SHP77 treated with DMSO at 0.1 percent for 48 hours (cell line): ENCODE data around the gene SH3RF2.
"Not testable (repeated sequence)": the region's sequence is repeated elsewhere in the genome, so short reads cannot be mapped to it uniquely, and the experiment has no call there.

Source experiments
- DNase-seq: peaks from one replicate; lab custom pipeline; 2025; lab: John Stamatoyannopoulos, UW

The SH3RF2 gene, protein sequence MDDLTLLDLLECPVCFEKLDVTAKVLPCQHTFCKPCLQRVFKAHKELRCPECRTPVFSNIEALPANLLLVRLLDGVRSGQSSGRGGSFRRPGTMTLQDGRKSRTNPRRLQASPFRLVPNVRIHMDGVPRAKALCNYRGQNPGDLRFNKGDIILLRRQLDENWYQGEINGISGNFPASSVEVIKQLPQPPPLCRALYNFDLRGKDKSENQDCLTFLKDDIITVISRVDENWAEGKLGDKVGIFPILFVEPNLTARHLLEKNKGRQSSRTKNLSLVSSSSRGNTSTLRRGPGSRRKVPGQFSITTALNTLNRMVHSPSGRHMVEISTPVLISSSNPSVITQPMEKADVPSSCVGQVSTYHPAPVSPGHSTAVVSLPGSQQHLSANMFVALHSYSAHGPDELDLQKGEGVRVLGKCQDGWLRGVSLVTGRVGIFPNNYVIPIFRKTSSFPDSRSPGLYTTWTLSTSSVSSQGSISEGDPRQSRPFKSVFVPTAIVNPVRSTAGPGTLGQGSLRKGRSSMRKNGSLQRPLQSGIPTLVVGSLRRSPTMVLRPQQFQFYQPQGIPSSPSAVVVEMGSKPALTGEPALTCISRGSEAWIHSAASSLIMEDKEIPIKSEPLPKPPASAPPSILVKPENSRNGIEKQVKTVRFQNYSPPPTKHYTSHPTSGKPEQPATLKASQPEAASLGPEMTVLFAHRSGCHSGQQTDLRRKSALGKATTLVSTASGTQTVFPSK

DNA sequence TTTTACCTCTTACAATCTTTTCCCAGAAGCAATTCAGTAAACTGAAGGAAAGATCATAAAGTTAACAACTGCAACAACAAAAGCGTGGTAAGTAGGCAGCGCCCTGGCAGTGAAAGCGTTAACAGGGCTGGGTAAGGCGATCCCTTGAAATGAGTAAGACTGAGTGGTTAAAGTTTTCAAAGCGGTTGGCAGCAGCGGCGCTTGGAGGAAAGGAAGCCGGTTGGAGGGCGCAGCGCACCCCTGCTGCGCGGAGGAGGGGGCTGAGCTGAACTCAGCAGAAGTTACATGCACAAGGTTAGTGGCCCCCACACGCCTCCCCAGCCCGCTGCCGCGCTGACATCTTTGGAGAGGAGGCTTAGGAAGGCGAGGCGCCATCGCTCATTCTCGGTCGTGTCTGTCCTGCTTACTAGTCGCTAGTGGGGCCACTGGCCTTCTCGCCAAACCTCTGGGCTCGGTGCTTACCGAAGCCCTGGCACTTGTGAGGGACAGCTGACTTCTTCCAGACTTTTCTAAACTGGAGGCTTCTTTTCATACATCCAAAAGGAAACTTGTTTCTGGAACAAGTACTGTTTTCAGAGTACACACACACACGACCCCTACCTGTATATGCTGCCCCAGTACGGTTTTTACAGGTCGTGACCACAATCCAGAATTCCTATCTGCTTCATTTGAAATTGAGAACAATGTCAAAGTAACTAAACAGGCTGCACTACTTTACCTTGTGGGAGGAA is at the start of gene SH3RF2:
SH3RF2 (plus strand) TSS at position 178 of the 731 bp plus-strand sequence. CDS start 1,351 bp downstream, outside the sequence.
- no peak for DNase-seq

DNA sequence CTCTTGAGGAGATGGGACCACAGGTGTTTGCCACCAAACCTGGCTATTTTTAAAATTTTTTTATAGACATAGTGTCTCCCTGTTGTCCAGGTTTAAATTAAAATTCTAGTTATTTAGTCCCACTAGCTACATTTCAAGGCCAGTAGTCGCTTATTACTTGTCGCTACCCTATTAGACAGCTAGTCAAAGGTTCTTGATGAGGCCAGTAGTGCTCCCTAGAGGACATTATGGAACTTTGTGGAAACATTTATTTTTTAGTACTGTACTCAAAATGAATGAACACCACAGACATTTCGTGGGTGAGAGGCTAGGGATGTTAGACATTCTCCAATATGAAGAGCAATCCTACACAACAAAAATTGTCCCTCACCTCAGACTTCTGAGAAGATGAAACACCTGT is 49.2 kb upstream of the SH3RF2 start:
- no peak for DNase-seq

DNA sequence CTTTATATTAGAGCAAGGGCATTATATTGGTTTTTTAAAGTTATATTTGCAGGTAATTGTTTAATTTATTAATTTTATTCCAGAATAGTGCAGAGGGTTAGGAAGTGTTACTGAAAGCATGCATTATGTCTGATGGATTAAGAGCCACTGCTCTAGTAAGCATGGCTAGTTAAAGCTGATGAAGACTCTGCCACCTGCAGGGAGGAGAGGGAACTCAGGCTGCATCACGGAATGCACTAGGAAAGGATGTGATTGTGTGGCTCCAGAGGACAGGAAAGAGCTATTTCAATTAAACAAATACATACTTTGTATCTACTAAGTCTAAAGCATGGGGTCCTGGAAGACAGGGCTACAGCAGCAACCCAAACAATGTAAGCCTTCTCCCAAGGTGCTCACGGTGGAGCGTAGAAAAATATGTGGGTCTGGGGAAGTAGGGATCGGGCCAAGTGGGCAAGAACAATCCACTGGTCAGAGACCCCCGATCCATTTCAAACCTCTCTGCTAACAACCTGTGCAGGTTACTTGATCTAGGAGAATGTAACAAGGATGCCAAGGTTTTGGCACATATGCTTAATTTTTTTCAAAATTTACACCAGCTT is 48.3 kb upstream of the SH3RF2 start:
- peak; percentile 5 for DNase-seq

DNA sequence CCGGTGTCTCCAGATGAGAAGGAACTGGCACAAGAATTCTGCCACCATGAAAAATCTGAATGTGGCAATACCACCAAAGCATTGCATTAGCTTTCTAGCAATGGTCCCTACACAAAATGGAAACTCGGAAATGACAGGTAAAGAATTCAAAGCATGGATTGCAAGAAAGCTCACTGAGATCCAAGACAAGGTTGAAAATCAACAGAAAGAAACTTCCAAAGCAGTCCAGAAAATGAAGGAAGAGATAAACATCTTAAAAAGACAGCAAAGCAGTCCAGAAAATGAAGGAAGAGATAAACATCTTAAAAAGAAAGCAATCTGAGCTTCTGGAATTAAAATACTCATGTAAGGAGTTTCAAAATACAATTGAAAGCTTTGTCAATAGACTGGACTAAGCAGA is 46.8 kb upstream of the SH3RF2 start:
- DNase-seq, result no peak

DNA sequence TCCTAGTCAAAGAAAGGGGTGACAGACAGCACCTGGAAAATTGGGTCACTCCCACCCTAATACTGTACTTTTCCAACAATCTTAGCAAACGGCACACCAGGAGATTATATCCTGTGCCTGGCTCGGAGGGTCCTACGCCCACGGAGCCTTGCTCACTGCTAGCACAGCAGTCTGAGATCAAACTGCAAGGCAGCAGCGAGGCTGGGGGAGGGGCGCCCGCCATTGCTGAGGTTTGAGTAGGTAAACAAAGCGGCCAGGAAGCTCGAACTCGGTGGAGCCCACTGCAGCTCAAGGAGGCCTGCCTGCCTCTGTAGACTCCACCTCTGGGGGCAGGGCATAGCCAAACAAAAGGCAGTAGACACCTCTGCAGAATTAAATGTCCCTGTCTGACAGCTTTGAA is 45.0 kb upstream of the SH3RF2 start:
- not testable (repeated sequence) for DNase-seq

DNA sequence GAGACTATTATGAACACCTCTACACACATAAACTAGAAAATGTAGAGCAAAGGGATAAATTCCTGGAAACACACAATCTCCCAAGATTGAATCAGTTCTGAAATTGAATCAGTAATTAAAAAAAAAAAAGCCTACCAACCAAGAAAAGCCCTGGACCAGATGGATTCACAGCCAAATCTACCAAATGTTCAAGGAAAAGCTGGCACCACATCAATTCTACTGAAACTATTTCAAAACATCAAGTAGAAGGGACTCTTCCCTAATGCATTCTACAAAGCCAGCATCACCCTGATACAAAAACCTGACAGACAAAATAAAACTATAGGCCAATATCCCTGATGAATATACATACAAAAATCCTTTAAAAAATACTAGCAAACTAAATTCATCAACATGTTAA is 38.2 kb upstream of the SH3RF2 start:
- DNase-seq, result no peak

DNA sequence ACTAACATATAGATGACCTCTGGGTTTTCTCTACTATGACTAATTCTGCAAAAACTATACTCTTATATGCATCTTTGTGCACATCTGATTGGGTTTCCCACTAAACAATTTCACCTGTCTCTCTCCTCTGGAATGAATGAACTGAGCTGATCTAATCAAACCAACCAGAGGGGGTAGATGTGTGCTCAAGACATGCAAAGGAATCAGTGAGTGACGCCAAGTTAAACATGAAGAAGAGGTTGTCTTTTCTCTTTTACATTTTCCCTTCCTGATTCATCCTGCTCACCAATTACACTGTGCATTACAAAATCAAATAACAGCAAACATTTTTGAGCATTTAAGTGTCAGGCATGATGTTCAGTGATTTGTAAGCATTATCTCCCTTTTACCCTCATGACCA is 34.0 kb upstream of the SH3RF2 start:
- no peak for DNase-seq

DNA sequence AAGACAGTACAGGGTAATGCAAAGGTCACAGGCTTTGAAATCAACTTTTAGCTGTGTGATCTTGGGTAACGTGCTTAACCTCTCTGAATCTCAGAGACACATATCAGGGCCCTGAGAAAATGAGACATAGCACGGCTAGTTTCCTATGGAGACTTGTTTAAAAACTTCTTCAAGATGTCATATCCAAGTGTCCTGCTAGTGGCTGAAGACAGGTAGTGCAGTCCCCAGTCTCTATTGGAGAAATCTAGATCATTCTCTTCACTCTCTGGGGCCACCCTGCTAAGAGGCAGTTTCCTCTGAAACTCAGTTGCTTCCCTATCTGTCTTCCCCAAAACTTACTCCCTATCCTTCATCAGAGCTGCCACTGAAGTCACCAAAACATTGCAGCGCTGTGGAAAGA is 33.3 kb upstream of the SH3RF2 start:
- no peak for DNase-seq

DNA sequence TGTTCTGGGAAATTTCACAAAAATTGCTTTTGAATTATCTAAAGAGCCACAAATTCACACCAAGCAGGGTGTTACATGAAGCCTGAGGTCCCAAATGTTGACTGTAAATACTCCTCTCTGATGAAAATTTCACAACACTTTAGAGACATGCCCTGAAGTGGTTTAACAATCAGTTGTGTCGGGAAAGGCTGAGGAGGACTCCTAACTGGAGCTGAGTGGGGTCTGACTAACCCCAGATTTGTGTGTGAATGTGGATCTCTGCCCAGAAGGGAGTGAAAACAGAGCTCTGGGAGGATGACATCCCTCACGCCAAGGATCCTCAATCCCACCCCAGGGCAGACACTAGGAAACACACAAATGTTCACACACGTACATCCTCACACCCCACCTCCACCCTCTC is 32.5 kb upstream of the SH3RF2 start:
- DNase-seq, result no peak

DNA sequence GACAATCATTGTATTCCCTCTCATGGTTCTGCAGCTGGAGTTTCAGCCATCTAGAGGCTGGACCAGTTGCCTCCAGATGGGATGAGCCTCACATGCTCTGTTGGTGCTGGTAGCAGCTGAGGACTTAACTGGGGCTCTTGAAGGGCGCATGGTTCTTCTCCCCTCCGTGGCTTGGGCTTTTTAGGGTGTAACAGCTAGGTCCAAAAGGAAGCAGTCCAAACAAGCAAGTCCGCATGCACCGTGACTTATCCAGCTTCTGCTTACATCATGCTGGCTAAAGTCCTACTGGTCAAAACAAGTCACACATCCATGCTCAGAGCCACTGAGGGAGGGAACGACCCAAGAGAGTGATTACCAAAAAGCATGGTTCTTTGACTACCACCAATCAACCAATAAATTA is 31.6 kb upstream of the SH3RF2 start:
- no peak for DNase-seq

DNA sequence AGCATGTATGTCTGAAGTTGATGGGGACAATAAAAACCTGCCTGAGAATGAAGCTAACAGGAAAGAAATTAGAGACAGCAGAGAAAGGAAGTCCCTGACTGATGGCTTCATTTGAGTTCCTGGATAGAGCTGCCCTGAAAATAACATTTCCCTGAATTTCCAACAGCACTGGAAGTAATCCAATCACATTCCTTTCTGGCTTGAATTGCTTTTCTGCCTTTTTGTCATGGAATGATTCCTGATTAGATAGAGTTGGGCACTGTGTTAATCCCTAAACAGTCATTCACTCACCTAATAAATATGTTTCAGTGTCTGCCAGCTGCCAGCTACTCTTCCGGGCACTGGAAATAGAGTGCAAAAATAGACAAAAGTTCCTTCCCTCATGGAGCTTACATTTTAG is 30.0 kb upstream of the SH3RF2 start:
- DNase-seq, result no peak

DNA sequence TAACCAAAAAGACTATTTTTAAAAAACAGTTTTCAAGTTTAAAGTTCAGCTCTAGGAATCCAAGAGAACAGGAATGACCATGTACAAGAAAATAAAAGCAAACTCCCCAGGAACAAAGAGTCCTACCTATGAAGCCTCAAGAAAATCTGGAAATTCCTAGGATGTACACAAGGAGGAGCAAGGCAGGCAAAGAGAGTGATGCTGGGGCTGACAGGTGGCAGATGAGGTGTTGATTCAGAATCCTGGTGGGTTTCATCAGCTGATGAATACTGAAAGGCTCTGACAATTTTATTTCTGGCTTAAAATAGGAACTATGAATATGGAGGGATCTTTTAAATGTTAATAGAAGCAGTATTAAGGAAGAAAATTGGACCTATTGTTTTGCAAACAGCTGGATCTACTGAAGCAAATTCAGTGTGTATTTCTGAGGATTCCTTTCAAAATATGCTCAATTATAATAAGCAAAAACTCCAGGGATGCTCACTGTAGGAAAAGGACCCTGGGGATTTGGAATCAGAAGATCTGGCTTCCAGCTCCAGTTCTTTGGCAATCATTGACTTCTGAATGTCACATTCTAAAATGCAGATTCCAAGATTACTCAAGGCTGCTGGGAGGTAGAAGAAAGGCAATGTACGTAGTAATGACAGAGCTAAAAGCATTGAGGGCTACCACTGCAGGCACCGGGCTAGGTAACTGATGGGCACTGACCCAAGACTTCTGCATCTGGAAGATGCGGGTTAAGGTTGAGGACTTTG is 28.0 kb upstream of the SH3RF2 start:
- DNase-seq, result no peak

DNA sequence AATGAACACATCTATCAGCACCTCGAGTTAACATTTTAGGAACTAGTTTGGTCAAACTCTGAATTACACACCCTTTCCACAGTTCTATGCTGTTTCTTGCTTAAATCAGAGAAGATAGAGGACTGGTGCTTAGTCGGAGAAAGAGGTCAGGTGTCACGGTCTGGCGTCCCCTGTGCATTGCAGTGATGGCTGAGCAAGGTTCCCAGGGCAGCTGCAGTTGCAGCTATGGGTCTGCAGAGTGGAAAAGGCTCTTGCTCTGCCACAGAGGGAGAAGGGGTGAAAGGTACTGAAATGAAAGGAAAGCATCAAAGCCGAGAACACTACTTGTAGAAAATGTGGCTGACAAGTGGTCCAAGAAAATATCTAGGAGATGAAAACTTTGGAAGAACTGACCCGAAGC is 25.2 kb upstream of the SH3RF2 start:
- no peak for DNase-seq

DNA sequence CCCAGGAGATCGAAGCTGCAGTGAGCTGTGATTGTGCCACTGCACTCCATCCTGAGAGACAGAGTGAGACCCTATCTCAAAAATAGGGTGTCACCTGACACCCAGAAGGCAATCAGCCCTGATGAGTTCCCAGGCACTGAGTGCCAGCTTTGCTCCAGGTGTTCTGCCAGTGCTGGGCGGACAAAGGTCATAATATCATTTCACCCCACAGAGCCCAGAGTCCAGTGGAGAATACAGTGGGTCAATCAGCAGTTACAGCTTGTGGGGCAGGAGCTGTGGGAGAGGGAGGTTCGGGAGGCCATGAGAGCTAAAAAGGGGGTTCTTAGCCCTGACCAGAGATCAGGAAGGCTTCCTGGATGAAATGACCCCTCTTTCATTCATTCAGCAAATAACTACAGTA is 24.4 kb upstream of the SH3RF2 start:
- DNase-seq, result no peak

DNA sequence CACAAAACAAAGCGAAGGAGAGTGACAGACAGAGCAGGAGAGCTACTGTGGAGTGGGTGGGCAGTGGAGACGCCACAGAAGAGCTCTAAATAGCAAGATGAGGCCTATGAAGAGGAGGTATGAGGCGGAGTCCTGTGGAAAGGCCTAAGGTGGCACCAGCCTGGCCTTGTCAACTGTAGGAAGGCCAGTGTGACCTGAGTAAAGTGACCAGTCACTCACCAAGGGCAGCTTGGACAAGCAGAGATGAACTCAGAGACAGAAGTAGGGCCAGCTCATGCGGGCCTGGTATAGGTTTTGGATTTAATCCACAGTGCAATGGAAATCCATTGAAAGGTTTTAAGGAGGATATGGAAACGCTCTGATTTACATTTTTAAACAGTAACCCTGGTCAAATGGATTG is 23.8 kb upstream of the SH3RF2 start:
- no peak for DNase-seq

DNA sequence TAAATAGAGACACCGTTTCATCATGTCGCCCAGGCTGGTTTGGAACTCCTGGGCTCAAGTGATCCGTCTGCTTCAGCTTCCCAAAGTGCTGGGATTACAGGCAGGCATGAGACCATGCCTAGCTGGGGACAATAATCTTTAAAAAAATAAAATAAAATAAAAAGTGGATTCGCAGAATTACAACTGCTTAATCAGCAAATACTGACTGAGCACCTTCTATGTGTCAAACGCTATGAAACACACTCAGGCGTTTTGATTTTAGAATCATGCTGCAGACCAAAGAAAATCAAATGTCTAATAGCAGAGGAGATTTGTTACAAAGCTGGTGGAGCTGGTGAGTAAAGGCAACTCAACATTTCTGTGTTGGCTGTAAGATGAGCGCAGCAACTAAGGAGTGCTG is 22.7 kb upstream of the SH3RF2 start:
- DNase-seq, result no peak

DNA sequence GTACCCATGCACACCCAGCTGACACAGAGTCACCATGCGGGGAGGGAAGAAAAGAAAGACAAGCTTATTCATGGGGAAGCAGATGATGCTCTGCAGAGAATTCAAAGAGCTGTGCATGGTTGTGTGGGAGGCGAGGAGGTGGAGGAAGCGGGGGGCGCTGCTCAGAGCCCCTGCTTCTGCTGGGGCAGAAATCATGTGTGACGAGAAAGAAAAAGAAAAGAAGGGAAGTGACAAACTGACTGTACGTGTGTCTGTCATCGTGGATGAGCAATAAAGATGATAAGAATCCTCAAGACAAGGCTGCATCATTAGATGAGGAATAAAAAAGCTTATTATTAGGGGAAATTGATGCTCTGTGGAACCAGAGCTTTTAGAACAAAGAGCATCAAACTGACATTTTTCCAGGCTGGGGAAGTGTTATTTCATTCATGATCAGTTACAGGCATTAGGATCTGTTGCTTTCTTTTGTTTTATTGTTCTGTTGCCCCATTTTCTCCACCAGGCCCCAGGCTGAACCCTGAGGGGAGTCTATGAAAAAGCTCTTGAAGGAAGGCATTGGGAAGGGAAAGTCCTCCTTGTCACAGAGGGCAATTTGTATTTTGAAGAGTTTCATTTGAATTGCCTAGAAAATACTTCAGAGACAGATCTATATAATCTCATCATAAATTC is 20.3 kb upstream of the SH3RF2 start:
- DNase-seq, result no peak

DNA sequence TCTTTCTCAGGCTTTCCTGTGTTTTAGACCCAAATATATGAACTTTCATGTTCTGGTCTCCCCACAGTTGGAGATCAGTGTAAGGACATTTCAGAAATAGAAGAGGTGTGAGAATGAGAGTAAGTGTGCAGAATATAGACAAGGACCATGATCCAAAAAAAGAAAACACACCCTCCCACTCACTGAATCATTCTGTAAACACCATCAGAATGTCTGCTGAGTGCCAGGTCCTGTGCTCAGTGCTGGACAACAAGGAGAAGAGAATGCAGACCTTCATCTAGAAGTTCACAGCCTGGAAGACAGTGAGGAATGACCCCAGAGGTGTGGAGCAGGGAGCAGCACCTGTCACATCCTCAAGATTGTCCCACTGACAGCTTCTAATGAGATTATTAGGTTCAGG is 19.1 kb upstream of the SH3RF2 start:
- no peak for DNase-seq

DNA sequence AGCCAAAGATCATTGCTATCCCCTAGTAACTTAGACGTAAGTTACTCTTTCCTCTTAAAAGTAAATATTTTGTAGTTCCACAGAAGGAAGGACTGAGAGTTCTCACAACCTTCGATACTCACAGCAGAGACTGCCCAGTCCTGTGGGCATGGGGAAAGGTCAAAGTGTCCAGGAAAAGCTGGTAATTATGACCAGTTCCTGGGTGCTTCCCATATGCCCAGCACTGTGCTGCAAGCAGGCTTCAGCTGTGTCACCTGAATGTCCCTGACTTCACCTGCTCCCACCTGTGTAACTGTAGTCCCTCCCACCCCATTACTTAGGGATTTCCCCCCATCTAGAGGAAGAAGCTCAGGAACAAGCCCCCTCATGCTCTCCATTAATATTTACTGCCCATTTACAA is 18.0 kb upstream of the SH3RF2 start:
- no peak for DNase-seq

DNA sequence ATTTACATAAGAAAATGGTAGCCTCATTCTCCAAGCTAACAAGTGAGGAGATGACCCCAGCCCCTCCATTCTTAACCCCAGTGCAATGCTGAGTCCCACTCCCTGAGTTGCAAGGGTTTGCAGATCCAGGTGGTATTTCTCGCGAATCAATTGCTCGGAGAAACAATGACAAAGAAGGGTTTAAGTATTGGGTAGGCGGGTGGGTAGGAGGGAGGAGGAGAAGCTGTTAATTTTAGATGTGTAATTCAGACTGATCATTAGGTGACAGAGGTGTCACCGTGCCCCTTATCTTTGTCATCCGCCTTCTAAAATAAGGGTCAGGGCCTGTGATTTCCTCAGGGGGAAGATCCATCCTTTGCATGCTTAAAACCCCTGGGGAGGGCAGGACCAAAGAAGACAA is 17.0 kb upstream of the SH3RF2 start:
- DNase-seq, result no peak

DNA sequence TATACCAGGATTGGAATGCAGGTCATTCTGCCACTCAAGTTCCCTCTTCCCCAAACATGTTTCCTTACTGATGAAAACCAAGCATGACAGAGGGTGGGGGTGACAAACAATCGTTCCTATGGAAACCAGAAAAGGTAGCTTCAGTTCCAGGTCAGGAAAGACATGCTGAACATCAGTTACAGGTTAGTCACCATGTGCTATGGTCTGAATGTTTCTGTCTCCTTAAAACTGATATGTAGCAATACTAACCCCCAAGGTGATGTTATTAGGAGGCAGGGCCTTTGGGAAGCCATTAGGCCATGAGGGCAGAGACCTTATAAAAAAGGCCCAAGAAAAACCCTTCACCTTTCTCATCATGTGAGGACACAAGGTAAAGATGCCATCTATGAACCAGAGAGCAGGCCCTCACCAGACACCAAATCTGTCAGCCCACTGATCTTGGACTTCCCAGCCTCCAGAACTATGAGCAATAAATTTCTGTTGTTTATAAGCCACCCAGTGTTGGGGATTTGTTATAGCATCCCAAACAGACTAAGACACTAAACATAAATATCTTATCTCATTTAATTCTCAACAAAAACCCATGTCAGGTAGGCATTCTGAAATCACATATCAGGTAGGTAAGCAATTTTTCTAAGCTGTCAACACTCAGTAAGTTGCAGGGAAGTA is 15.7 kb upstream of the SH3RF2 start:
- DNase-seq, result no peak
